ENCODE measurements around the gene PRKCA.

PRKCA gene

DNA sequence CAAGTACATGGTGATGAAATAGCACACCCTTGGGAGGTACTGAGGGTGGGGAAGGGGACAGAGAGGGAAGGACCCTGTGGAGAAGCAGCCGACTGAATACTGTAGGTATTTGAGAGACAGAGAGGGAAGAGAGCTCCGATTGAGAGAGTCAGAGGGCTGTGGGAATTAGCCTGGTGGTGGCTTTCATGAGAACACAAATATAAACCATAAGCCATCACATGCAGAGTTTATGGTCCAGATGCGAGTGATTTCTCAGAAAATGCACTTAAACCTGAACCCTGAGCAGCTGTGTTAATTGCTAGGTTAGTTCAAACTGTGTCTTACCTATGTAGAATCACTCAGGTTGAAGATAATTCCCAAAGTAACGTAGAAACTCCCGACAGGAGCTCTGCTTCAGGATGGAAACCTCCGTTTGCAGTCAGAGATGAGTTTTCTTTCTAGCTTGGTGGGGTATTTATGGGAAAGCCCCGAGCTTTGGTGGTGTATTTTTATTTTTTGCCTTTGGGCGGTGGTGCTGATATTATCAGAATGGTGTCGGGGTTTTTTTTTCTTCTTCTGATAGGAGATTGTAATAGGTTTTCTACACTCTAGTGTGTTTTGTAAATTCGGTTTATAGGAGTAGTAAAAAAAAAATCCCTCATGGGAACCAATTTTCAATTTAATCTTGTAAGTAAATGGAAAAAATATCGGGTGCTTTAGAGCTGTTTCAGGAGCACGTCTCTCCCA is 347.6 kb downstream of the PRKCA start:
- DNase-seq (ENCODE audit: low spot score), result no peak

- DNase-seq (ENCODE audit: low spot score), result no peak
Observed at GRCh38 chr17:66650544-66650877, 348.1 kb downstream of the PRKCA start.

GRCh38 chr17:66652840-66653507 is 350.6 kb downstream of the PRKCA start:
- no peak for DNase-seq (ENCODE audit: low spot score)

DNA sequence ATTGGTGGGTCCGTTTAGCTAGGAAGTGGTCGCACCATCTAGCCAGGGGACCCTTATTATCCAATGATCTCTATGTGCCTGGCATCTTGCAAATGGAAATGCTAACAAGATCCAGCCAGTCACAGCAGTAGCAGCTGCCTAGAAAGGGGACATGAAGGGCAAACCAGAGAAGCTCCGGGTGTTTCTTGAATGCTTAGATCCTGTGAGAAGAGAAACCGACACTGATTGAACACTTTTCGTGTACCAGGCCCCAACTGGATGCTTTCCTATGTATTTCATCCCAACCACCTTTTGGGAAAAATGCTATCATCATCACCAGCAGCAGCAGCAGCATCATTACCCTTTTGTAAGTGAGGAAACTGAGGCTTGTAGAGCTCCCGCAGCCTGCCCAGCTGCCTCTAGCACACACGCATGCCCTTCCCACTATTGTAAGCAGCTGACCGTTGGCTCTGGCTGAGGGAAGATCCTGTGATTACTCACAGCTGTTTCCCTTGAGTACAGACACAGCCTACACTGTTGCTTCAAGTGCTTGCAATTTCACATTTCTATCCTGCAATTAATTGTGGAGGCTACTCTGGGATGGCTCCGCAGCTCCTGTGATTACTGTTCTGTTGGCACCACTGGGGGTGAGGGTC is 351.8 kb downstream of the PRKCA start:
- DNase-seq (ENCODE audit: low spot score), result no peak

GRCh38 chr17:66654764-66655163 is 352.4 kb downstream of the PRKCA start:
- no peak for DNase-seq (ENCODE audit: low spot score)

DNA sequence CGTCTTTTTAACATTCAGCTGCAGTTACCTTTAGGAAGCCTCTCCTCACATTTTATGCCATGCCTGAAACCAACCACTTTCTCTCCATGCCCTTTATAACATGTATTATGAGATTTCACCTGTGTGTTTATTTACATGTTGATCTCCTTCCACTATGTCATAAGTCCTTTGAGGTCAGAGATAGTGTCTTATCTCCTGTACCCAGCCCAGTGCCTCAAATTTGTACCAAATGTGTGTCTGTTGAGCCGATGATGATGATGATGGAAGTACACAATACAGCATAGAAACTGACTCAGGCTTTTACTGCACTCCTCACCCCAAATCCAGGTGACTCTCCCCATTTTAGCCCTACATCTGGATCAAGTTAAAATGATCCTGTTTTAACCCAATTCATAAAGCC is 353.0 kb downstream of the PRKCA start:
- no peak for DNase-seq (ENCODE audit: low spot score)

DNA sequence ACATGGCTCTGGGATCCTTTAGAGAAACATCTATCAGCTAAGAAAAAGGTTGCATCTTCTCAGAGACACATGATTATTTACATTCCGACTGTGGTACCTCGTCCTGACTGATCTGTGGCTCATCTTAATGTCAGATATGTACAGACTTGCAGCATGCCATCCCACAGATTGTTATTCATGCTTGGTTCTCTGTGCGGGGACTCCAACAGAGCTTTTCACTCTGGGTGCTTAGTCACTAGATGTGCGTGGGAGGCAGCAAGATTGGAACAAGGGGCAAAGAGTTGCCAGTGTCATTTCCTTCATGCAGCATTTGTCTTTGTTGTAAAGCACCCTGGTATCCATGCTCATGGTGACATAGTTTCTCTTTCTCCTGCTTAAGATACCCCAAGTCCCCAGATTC is 353.4 kb downstream of the PRKCA start:
- DNase-seq (ENCODE audit: low spot score), result no peak

- DNase-seq (ENCODE audit: low spot score), result no peak
Observed at GRCh38 chr17:66661411-66662256, 359.2 kb downstream of the PRKCA start.

- DNase-seq (ENCODE audit: low spot score), result no peak
Observed at GRCh38 chr17:66662496-66662895, 360.1 kb downstream of the PRKCA start.

- DNase-seq (ENCODE audit: low spot score), result peak; percentile 81
Observed at GRCh38 chr17:66663041-66663606, 360.7 kb downstream of the PRKCA start.

DNA sequence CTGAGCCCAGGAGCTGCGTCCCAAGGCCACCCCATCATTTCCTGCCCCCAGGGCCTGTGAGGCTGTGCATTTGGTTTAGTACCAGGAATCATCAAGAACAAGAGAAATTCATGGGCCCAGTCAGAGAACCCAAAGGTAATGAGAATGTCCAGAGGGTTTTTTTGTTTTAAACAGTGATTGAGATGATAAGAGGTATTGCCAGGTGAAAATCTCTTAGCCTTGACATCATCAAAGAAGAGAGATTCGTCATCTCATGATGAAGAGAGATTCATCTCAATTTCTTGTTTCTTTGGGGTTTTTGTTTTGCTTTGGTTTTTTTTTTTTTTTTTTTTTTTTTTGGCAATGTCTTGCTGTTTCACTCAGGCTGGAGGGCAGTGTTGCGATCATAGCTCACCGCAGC is 361.9 kb downstream of the PRKCA start:
- DNase-seq (ENCODE audit: low spot score), result no peak

DNA sequence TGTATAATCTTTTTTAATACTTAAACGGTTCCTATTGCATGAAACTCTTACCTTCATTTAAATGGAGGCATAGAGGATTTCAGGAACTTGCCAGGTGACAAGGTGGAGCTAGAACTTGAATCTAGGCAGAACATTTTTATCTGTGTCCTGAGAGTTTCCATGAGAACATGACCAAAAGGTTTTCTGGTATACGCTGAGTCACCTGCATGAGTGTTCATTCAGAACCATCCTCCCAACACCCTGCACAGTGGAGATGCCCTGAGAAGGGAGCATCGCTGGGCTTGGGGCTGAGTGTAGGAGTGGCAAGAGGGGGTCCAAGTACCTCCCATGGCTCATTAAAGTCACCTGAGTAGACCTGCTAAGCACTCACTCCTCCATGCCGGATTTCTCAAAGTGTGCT is 362.8 kb downstream of the PRKCA start:
- no peak for DNase-seq (ENCODE audit: low spot score)

DNA sequence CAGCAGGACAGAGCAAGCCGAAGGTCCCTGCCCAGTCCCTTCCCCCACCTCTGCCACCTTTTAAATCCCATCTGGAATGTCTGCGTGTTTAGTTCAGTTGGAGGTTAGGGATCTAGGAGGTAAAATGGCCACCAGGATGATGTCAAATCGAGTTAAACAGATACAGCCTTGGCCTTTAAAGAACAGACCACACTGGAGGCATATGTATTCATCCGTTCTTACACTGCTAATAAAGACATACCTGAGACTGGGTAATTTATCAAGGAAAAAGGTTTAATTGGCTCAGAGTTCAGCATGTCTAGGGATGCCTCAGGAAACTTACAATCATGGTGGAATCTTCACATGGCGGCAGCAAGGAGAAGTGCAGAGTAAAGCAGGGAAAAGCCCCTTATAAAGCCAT is 364.7 kb downstream of the PRKCA start:
- DNase-seq (ENCODE audit: low spot score), result no peak

- DNase-seq (ENCODE audit: low spot score), result no peak
Observed at GRCh38 chr17:66667491-66668030, 365.1 kb downstream of the PRKCA start.

DNA sequence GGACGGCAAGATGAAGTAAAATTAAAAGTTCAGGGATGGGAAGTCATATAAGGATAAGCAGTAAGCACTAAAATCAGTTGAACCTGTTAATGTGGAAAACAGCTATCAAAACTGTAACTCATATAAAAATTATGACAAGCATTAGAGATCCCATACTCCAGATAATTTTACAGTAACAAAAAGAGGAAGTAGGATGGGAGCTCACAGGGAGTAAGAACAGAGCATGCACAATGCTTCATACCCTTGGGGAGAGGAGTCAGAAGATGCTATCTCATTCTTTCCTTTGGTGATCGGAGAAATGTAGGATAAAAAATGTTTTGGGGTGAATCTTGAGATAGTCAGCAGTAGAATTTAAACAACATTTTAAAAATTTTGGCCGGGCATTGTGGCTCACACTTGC is 367.8 kb downstream of the PRKCA start:
- DNase-seq (ENCODE audit: low spot score), result no peak

GRCh38 chr17:66671156-66671555 is 368.7 kb downstream of the PRKCA start:
- DNase-seq (ENCODE audit: low spot score), result no peak

DNA sequence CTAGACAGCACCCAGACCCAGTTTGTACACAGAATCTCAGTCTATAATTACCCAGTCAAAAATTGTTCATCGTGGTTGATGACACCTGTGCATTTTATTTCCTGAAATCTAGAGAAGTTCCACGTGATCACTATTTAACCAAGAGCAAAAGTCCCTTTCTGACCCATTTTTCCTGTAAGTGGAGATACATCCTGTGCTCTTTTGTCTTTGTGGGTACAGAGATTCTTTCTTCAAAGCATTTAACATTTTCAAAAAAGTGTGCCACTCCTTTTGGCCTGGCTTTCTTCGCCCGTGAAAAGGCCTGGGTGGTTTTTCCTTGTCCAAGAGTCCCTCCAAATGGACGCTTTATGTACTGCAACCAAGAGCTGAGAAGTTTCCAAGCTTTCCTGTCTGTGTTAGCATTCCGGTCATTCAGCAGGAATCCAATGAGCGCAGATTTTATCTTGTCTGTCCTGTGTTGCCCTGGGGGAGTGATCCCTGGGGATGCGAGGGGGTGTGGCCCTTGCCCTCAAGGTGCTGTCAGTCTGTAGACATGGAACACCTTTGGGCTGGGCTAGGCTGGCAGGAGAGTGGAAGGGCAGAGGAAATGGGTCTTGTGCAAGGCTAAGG is 371.4 kb downstream of the PRKCA start:
- peak; percentile 68 for DNase-seq (ENCODE audit: low spot score)

- DNase-seq (ENCODE audit: low spot score), result no peak
Observed at GRCh38 chr17:66675273-66675990, 373.0 kb downstream of the PRKCA start.

- DNase-seq (ENCODE audit: low spot score), result no peak
Observed at GRCh38 chr17:66675991-66676371, 373.6 kb downstream of the PRKCA start.

DNA sequence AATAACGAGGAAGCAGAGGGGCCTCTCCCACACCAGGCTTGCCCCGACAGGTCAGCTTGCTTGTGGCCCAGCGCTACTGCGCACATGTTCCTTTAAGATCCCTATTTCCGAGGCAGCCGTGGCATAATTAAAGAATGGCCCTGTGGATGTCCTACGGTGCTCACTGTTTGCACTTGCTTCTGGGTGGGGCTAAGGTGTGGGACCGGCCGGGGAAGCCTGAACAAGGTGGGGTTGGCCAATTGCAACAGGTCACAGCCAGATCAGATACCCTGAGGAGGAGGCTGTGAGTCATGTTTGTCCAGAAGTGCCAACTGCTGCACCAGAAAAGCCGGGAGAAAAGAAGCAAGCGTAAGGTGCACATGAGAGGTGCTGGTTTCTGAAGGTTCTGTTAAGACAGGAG is 374.0 kb downstream of the PRKCA start:
- no peak for DNase-seq (ENCODE audit: low spot score)
